Activated CD4-positive, alpha-beta T cell treated with anti-CD3 and anti-CD28 coated beads, Interleukin-2, amount 50 U/mL, for 4 hours (primary cell): ENCODE data around the gene DNAJC5.

Experiments
- DNase-seq, 2 experiments: peaks; one replicate each; pipeline ENCODE4 v3.0.0-alpha.2; 2020

Gene DNAJC5

GRCh38 chr20:63885264-63886053 lies 9.5 kb upstream of the DNAJC5 start:
- no peak for DNase-seq

GRCh38 chr20:63886054-63886419 lies 8.9 kb upstream of the DNAJC5 start:
- DNase-seq: no peak

- no peak for DNase-seq
Observed at GRCh38 chr20:63886921-63887320, 8.0 kb upstream of the DNAJC5 start.

- no peak for DNase-seq
Observed at GRCh38 chr20:63889241-63890200, 5.4 kb upstream of the DNAJC5 start.

- no peak for DNase-seq
Observed at GRCh38 chr20:63890201-63890576, 4.7 kb upstream of the DNAJC5 start.

- DNase-seq: no peak
Observed at GRCh38 chr20:63890616-63891015, 4.3 kb upstream of the DNAJC5 start.

GRCh38 chr20:63891061-63892002 lies 3.6 kb upstream of the DNAJC5 start:
- DNase-seq: no peak

- DNase-seq: no peak
Observed at GRCh38 chr20:63892402-63892801, 2.5 kb upstream of the DNAJC5 start.

GRCh38 chr20:63893999-63894357 lies 948 bp upstream of the DNAJC5 start:
- DNase-seq: no peak

GRCh38 chr20:63895202-63895951 lies 451 bp downstream of the DNAJC5 start:
- DNase-seq: no peak

- no peak for DNase-seq
Observed at GRCh38 chr20:63895952-63896263, 982 bp downstream of the DNAJC5 start.

GRCh38 chr20:63896264-63897105 lies 1.6 kb downstream of the DNAJC5 start:
- DNase-seq: peak in 1 of 2 experiments; percentile 6

GRCh38 chr20:63897978-63898561 lies 3.1 kb downstream of the DNAJC5 start:
- no peak for DNase-seq

- no peak for DNase-seq
Observed at GRCh38 chr20:63898882-63899558, 4.1 kb downstream of the DNAJC5 start.

GRCh38 chr20:63900413-63900812 lies 5.5 kb downstream of the DNAJC5 start:
- DNase-seq: no peak

GRCh38 chr20:63903796-63904561 lies 9.1 kb downstream of the DNAJC5 start:
- DNase-seq: no peak

GRCh38 chr20:63908008-63908682 lies 13.2 kb downstream of the DNAJC5 start:
- DNase-seq: no peak

- DNase-seq: no peak
Observed at GRCh38 chr20:63911176-63911575, 16.2 kb downstream of the DNAJC5 start.

GRCh38 chr20:63913768-63914167 lies 18.8 kb downstream of the DNAJC5 start:
- DNase-seq: no peak
